AG08395 (cell line): ENCODE results near the gene TLE7.

ENCODE experiments used
- DNase-seq: peaks from one replicate; pipeline ENCODE4 v3.0.0; 2012; ENCODE audit warnings: mixed read lengths, low spot score

The TLE7 gene

GRCh38 chr16:71442051-71442440 is at the start of gene TLE7:
TLE7 (minus strand) TSS chr16:71442054; CDS start chr16:71433324, 8,730 bp downstream.
- DNase-seq: no peak

- DNase-seq: no peak
Observed at GRCh38 chr16:71491054-71491453, 49.2 kb upstream of the TLE7 start.

- no peak for DNase-seq
Observed at GRCh38 chr16:71490361-71490760, 48.5 kb upstream of the TLE7 start.

- no peak for DNase-seq
Observed at GRCh38 chr16:71489122-71489521, 47.3 kb upstream of the TLE7 start, which contains the start of gene ZNF19. ZNF19 (minus strand) TSS chr16:71489324; CDS start chr16:71482114, 7,210 bp downstream.

- DNase-seq: peak; percentile 90
Observed at GRCh38 chr16:71484006-71484893, 42.4 kb upstream of the TLE7 start.

GRCh38 chr16:71482569-71482968 is 40.7 kb upstream of the TLE7 start:
- no peak for DNase-seq

- no peak for DNase-seq
Observed at GRCh38 chr16:71480956-71481355, 39.1 kb upstream of the TLE7 start.

GRCh38 chr16:71479420-71479819 is 37.6 kb upstream of the TLE7 start:
- no peak for DNase-seq

- no peak for DNase-seq
Observed at GRCh38 chr16:71476457-71477124, 34.7 kb upstream of the TLE7 start.

GRCh38 chr16:71474864-71475263 is 33.0 kb upstream of the TLE7 start:
- peak; percentile 92 for DNase-seq

GRCh38 chr16:71473891-71474290 is 32.0 kb upstream of the TLE7 start:
- DNase-seq: no peak

- no peak for DNase-seq
Observed at GRCh38 chr16:71472931-71473330, 31.1 kb upstream of the TLE7 start.

- no peak for DNase-seq
Observed at GRCh38 chr16:71472051-71472450, 30.2 kb upstream of the TLE7 start.

- peak; percentile 70 for DNase-seq
Observed at GRCh38 chr16:71467810-71468209, 26.0 kb upstream of the TLE7 start.

GRCh38 chr16:71464231-71464630 is 22.4 kb upstream of the TLE7 start:
- no peak for DNase-seq

- DNase-seq: peak; percentile 94
Observed at GRCh38 chr16:71461686-71462648, 20.1 kb upstream of the TLE7 start, which contains the start of gene ZNF23. ZNF23 (minus strand) TSS chr16:71462247; CDS start chr16:71456796, 5,451 bp downstream.

- DNase-seq: no peak
Observed at GRCh38 chr16:71460941-71461340, 19.1 kb upstream of the TLE7 start.

GRCh38 chr16:71460236-71460635 is 18.4 kb upstream of the TLE7 start:
- peak; percentile 85 for DNase-seq

GRCh38 chr16:71459510-71459909 is 17.7 kb upstream of the TLE7 start:
- DNase-seq: no peak

- no peak for DNase-seq
Observed at GRCh38 chr16:71456801-71457200, 14.9 kb upstream of the TLE7 start.

- no peak for DNase-seq
Observed at GRCh38 chr16:71453036-71453435, 11.2 kb upstream of the TLE7 start.

- DNase-seq: no peak
Observed at GRCh38 chr16:71449020-71449419, 7.2 kb upstream of the TLE7 start.
